CD14-positive monocyte (primary cell): ENCODE data around the gene SMCO4. TPM values are rescaled to one million over a fixed set of nuclear protein-coding genes. Genes with fewer than 3 reads are reported as not detected.

ENCODE experiments used
- DNase-seq, 3 donors: peaks; one replicate each; pipeline ENCODE4 v3.0.0-alpha.2; 2011 to 2022
- H2AFZ ChIP-seq: 2 replicates; pipeline ENCODE4 v1.6.0; 2012; ENCODE audit warnings: mild to moderate bottlenecking, low read depth, low read length, inconsistent platforms; ENCODE audit not compliant: insufficient read depth, poor library complexity, severe bottlenecking
- H3K27ac ChIP-seq, 2 donors: 1 replicate in 1 of 2; 2 replicates in 1 of 2; pipeline ENCODE4 v1.5.1; 2012 to 2013; ENCODE audit warnings: low read length in 2 of 2, control low read depth in 1 of 2, inconsistent platforms in 1 of 2, low read depth in 1 of 2, mild to moderate bottlenecking in 1 of 2
- H3K27me3 ChIP-seq, 2 donors: one replicate each; pipeline versions ENCODE4 v1.6.0 to v1.6.1; 2011 to 2013; ENCODE audit warnings: low read length in 2 of 2; ENCODE audit not compliant: control insufficient read depth in 2 of 2, insufficient read depth in 2 of 2
- H3K36me3 ChIP-seq, 2 donors: replicated peaks in 1 of 2; 1 replicate in 1 of 2; 2 replicates in 1 of 2; pipeline versions ENCODE4 v1.5.1 to v1.6.1; 2012 to 2013; ENCODE audit warnings: low read length in 2 of 2, control low read depth in 1 of 2, inconsistent platforms in 1 of 2, mild to moderate bottlenecking in 1 of 2; ENCODE audit not compliant: insufficient read depth in 2 of 2, control insufficient read depth in 1 of 2
- H3K4me1 ChIP-seq, 2 donors: 1 replicate in 1 of 2; 2 replicates in 1 of 2; pipeline versions ENCODE4 v1.5.1 to v1.6.1; 2012 to 2013; ENCODE audit warnings: low read length in 2 of 2, control low read depth in 1 of 2, inconsistent platforms in 1 of 2, mild to moderate bottlenecking in 1 of 2, moderate library complexity in 1 of 2; ENCODE audit not compliant: insufficient read depth in 2 of 2, control insufficient read depth in 1 of 2
- H3K4me2 ChIP-seq: replicated peaks from 2 replicates; pipeline ENCODE3; 2012; ENCODE audit warnings: low read length, moderate library complexity, mild to moderate bottlenecking; ENCODE audit not compliant: poor library complexity, severe bottlenecking; ENCODE audit errors: extremely low read depth
- H3K4me3 ChIP-seq, 3 experiments: fragments of 200-600 bp in 1 of 3; sonication (generic) in 1 of 3; replicated peaks in 1 of 3; 1 replicate in 2 of 3; 2 replicates in 1 of 3; pipeline ENCODE4 v1.5.1; 2011 to 2013; ENCODE audit warnings: low read length in 3 of 3, mild to moderate bottlenecking in 3 of 3, control low read depth in 2 of 3, low read depth in 2 of 3, inconsistent platforms in 1 of 3, moderate library complexity in 1 of 3
- H3K79me2 ChIP-seq: 2 replicates; pipeline ENCODE4 v1.6.0; 2012; ENCODE audit warnings: mild to moderate bottlenecking, control low read depth, inconsistent platforms, low read length, moderate library complexity; ENCODE audit not compliant: insufficient read depth
- H3K9ac ChIP-seq: 2 replicates; pipeline ENCODE4 v1.6.0; 2017; ENCODE audit warnings: low read length, mild to moderate bottlenecking; ENCODE audit not compliant: insufficient read depth, poor library complexity, severe bottlenecking
- H3K9me3 ChIP-seq, 2 donors: replicated peaks in 1 of 2; 1 replicate in 1 of 2; 2 replicates in 1 of 2; pipeline versions ENCODE4 v1.5.1 to v1.6.1; 2012 to 2013; ENCODE audit warnings: low read length in 2 of 2, control low read depth in 1 of 2; ENCODE audit not compliant: control insufficient read depth in 1 of 2, insufficient read depth in 1 of 2
- H4K20me1 ChIP-seq: 2 replicates; pipeline ENCODE4 v1.6.0; 2012; ENCODE audit warnings: mild to moderate bottlenecking, low read length, control low read depth, moderate library complexity; ENCODE audit not compliant: insufficient read depth
- H3K27ac Mint-ChIP-seq, 7 donors: one replicate each; pipeline ENCODE4 v1.8.0; 2020; ENCODE audit warnings: mild to moderate bottlenecking in 7 of 7, mixed read lengths in 7 of 7, moderate library complexity in 6 of 7, inconsistent platforms in 2 of 7
- H3K27me3 Mint-ChIP-seq, 3 donors: one replicate each; pipeline ENCODE4 v1.8.0; 2021 to 2022; ENCODE audit warnings: low read depth in 3 of 3, mild to moderate bottlenecking in 3 of 3, mixed read lengths in 3 of 3, moderate library complexity in 3 of 3, inconsistent platforms in 1 of 3
- H3K36me3 Mint-ChIP-seq, 2 donors: one replicate each; pipeline ENCODE4 v1.8.0; 2020; ENCODE audit warnings: mixed read lengths in 2 of 2, inconsistent platforms in 1 of 2, mild to moderate bottlenecking in 1 of 2
- H3K4me1 Mint-ChIP-seq: one replicate; pipeline ENCODE4 v1.8.0; 2020; ENCODE audit warnings: mild to moderate bottlenecking, mixed read lengths
- H3K4me3 Mint-ChIP-seq, 2 donors: one replicate each; pipeline ENCODE4 v1.8.0; 2020; ENCODE audit warnings: mild to moderate bottlenecking in 2 of 2, mixed read lengths in 2 of 2, moderate library complexity in 1 of 2
- H3K9me3 Mint-ChIP-seq, 7 donors: one replicate each; pipeline ENCODE4 v1.8.0; 2020 to 2022; ENCODE audit warnings: mixed read lengths in 7 of 7, mild to moderate bottlenecking in 6 of 7, moderate library complexity in 6 of 7, inconsistent platforms in 2 of 7
- CTCF ChIP-seq: fragments of 200-600 bp; IDR thresholded peaks from one replicate; pipeline ENCODE4 v1.8.0; 2022; ENCODE audit warnings: antibody characterized with exemption, mild to moderate bottlenecking
- WGBS: methylation state at CpG from one replicate; pipeline ENCODE4 v1.1.5; 2013; ENCODE audit warnings: missing lambda C conversion rate; ENCODE audit not compliant: insufficient coverage; 5-methylcytosine and 5-hydroxymethylcytosine counted together
- intact Hi-C, 2 donors: fragments of 100-400 bp; cut with micrococcal nuclease; formaldehyde crosslinking; loops; one replicate each; pipeline versions ENCODE4 v1.15.0 to v1.15.1; 2023
- polyA plus RNA-seq, 3 donors: library from polyadenylated mRNA; depleted of rRNA in 1 of 3; unstranded in 2 of 3; stranded (reverse) in 1 of 3; fragments of 300-500 nt in 2 of 3; fragments of >200 nt in 1 of 3; fragmentation: Illumina TruSeq in 2 of 3; gene quantifications; 1 replicate in 2 of 3; 2 replicates in 1 of 3; pipeline ENCODE4 v1.2.3, GENCODE V29; 2012 to 2021

Gene SMCO4
- polyA plus RNA-seq, 3 donors = 110 to 242 (median 169) TPM

DNA sequence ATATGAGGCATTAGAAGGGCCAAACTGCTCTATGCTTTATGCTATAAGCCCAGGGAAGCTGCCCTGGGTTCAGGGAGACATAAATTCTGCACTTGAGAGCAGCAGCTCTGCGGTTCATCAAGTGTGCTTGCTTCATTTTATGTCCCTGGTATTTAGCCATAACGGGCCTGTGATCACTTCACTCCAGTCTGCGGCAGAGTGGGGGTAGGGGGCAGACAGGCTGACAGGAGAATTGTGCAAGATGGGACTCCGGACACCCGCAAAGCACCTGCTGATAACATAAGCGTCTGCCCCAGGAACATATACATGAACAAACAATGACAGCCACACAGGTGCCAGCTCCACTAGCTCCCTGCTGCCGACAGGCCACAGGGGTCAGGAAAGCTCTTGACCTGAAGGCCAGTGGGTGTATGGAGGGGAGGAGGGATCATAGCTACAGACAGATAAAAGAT, 56.1 kb downstream of the SMCO4 start:
- H3K4me1 ChIP-seq = no peaks in the 10 kb centered on the region

DNA sequence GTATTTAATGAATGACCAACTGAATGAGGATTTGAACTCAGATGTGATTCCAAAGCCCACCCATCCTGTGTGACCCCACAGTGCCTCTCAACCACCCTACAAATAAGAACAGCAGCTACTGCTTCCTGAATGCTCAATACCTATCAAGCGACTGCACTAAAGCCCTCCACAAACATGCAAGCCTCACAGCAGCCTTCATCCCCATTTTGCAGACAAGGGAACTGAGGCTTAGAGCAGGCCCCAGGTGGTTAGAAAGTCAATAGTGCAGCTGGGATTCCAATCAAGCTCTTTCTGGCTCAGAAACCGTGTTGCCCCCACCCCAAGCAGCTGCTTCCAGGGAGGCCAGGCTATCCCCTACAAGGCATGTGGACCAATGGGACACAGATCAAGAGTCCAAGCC, 57.2 kb downstream of the SMCO4 start:
- Histone ChIP-seq H3K4me2 (no peak overlapping the region), H3K27me3 (no peaks in the 10 kb centered on the region), H4K20me1 (peaks cover 100% of the 10 kb centered on the region), H3K36me3 (peaks cover 24 to 96% of the 10 kb centered on the region in 2 donors), H2AFZ (no peak overlapping the region), H3K4me3 (no peak overlapping the region), H3K27ac (peak overlapping the region in 1 of 2 donors; percentile 28), H3K9ac (no peak overlapping the region), H3K79me2 (peaks cover 41% of the 10 kb centered on the region), H3K4me1 (no peaks in the 10 kb centered on the region), H3K9me3 (no peaks in the 10 kb centered on the region)
- Mint-ChIP-seq H3K9me3 (no peaks in the 10 kb centered on the region), H3K4me3 (no peak overlapping the region), H3K4me1 (peaks cover 3% of the 10 kb centered on the region), H3K36me3 (peaks cover 37% of the 10 kb centered on the region in 2 donors), H3K27me3 (peaks cover 0 to 2% (median 0%) of the 10 kb centered on the region in 3 donors), H3K27ac (peak overlapping the region in 1 of 7 donors; percentile 3)
- DNase-seq = no peak
- 100% methylated on average over 2 of the region's 2 CpGs for WGBS
- TF ChIP-seq CTCF = no peak
- intact Hi-C loops = no loop called here

More for the DNA sequence above, 56.1 kb downstream of the SMCO4 start:
- no peaks in the 10 kb centered on the region for H3K27me3 ChIP-seq
- H3K27me3 Mint-ChIP-seq = peaks cover 0 to 2% (median 0%) of the 10 kb centered on the region in 3 donors
- H3K4me2 ChIP-seq = no peak overlapping the region
- no peak for DNase-seq
- intact Hi-C loops = no loop called here
- no peak overlapping the region for H3K9ac ChIP-seq
- H3K4me1 Mint-ChIP-seq = peaks cover 2% of the 10 kb centered on the region
- no peaks in the 10 kb centered on the region for H3K9me3 ChIP-seq
- peaks cover 39% of the 10 kb centered on the region for H3K79me2 ChIP-seq
- peaks cover 37% of the 10 kb centered on the region in 2 donors for H3K36me3 Mint-ChIP-seq
- H3K9me3 Mint-ChIP-seq = no peaks in the 10 kb centered on the region
- peaks cover 27 to 96% of the 10 kb centered on the region in 2 donors for H3K36me3 ChIP-seq
- no peak overlapping the region for H3K27ac Mint-ChIP-seq
- no peak overlapping the region for H2AFZ ChIP-seq
- no peak overlapping the region for H3K4me3 ChIP-seq
- no peak overlapping the region for H3K27ac ChIP-seq
- no peak overlapping the region for H3K4me3 Mint-ChIP-seq
- H4K20me1 ChIP-seq = peaks cover 100% of the 10 kb centered on the region
- WGBS = 61% methylated on average over 3 of the region's 7 CpGs
- no peak for TF ChIP-seq CTCF
